ENCODE results near the gene ERAL1.
"Not testable (repeated sequence)": the region's sequence is repeated elsewhere in the genome, so short reads cannot be mapped to it uniquely, and the experiment has no call there.

The ERAL1 gene

GRCh38 chr17:28854457-28855335, at the start of gene ERAL1:
TSS of gene ERAL1 (plus strand) at chr17:28855016. CDS start at chr17:28855035, 19 bp downstream.
- DNase-seq = peak; percentile 77

- DNase-seq = no peak
Observed at GRCh38 chr17:28807925-28808634, 46.7 kb upstream of the ERAL1 start.

- DNase-seq = no peak
Observed at GRCh38 chr17:28810437-28810836, 44.4 kb upstream of the ERAL1 start.

GRCh38 chr17:28811651-28812090, 43.1 kb upstream of the ERAL1 start:
- no peak for DNase-seq

- peak; percentile 95 for DNase-seq
Observed at GRCh38 chr17:28812091-28812747, 42.6 kb upstream of the ERAL1 start.

- no peak for DNase-seq
Observed at GRCh38 chr17:28812748-28813377, 42.0 kb upstream of the ERAL1 start.

- DNase-seq = no peak
Observed at GRCh38 chr17:28816540-28816939, 38.3 kb upstream of the ERAL1 start.

- DNase-seq = no peak
Observed at GRCh38 chr17:28818819-28819221, 36.0 kb upstream of the ERAL1 start.

- no peak for DNase-seq
Observed at GRCh38 chr17:28819582-28819981, 35.2 kb upstream of the ERAL1 start.

GRCh38 chr17:28827672-28828071, 27.1 kb upstream of the ERAL1 start:
- no peak for DNase-seq

GRCh38 chr17:28828294-28829040, 26.3 kb upstream of the ERAL1 start:
- no peak for DNase-seq

GRCh38 chr17:28834420-28834819, 20.4 kb upstream of the ERAL1 start:
- DNase-seq = no peak

GRCh38 chr17:28836541-28836940, 18.3 kb upstream of the ERAL1 start:
- not testable (repeated sequence) for DNase-seq

- no peak for DNase-seq
Observed at GRCh38 chr17:28839221-28839620, 15.6 kb upstream of the ERAL1 start.

GRCh38 chr17:28841901-28842281, 12.9 kb upstream of the ERAL1 start:
- no peak for DNase-seq

- peak; percentile 74 to 78 for DNase-seq
Observed at GRCh38 chr17:28842282-28843012, 12.4 kb upstream of the ERAL1 start, which contains the start of gene FAM222B. TSS of gene FAM222B (minus strand) at chr17:28842790. CDS start at chr17:28766667, 76,123 bp downstream.

GRCh38 chr17:28843816-28844148, 11.0 kb upstream of the ERAL1 start:
- no peak for DNase-seq

- DNase-seq = no peak
Observed at GRCh38 chr17:28846231-28846630, 8.6 kb upstream of the ERAL1 start.

GRCh38 chr17:28846699-28847098, 8.1 kb upstream of the ERAL1 start:
- not testable (repeated sequence) for DNase-seq

GRCh38 chr17:28848667-28849066, 6.1 kb upstream of the ERAL1 start:
- DNase-seq = peak; percentile 65 to 72

- DNase-seq = no peak
Observed at GRCh38 chr17:28849281-28849680, 5.5 kb upstream of the ERAL1 start.

GRCh38 chr17:28853295-28853694, 1.5 kb upstream of the ERAL1 start:
- DNase-seq = no peak

Measured in stimulated activated CD4-positive, alpha-beta T cell treated with anti-CD3 and anti-CD28 coated beads, Interleukin-2, amount 100 ng/mL, for 48 hours (primary cell).